Measurements from ENCODE around the gene PHC2.

- no peak for TF ChIP-seq CTCF (IDR thresholded peaks at IDR 0.05)
- TF ChIP-seq EZH2phosphoT487 (IDR thresholded peaks at IDR 0.05) = no peak
Measured at GRCh38 chr1:33354707-33355316, 76.1 kb downstream of the PHC2 start.
